Hematopoietic multipotent progenitor cell (in vitro differentiated cells): ENCODE measurements around the gene CCNB3. TPM values are rescaled to one million over a fixed set of nuclear protein-coding genes. Genes with fewer than 3 reads are reported as not detected.

Source experiments
- DNase-seq, 3 donors: peaks; one replicate each; pipeline ENCODE4 v3.0.0-alpha.2; 2011 to 2015; ENCODE audit warnings: low read depth in 2 of 3, low spot score in 2 of 3
- small RNA-seq: library from RNA; depleted of rRNA; stranded (forward); fragments of <200 nt; gene quantifications from one replicate; pipeline ENCODE3, GENCODE V24; 2012
- total RNA-seq: library from RNA; depleted of rRNA; stranded (reverse); fragments of >200 nt; gene quantifications from one replicate; pipeline ENCODE4 v1.2.3, GENCODE V29; 2012

CCNB3 gene
- total RNA-seq, 1 donor, result under 0.01 TPM

DNA sequence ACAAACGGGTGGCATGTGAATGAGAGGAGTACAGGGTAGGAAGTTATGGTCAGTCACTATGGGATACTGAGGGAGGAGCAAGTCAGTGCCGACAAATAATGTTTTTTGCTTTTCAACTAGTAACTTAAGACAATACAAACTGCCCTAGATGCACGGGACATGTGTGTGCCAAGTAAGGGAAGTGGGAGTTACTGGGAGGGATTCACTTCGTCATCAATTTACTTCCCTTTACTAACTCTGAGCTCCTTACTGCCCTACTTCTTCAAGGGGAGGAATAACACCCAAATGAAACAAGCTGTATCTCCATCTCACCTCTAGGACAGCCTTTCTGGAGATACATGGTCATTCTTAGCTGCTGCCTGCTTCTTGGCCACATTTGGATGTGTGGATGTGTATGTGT, 168.4 kb downstream of the CCNB3 start:
- no peak for DNase-seq

DNA sequence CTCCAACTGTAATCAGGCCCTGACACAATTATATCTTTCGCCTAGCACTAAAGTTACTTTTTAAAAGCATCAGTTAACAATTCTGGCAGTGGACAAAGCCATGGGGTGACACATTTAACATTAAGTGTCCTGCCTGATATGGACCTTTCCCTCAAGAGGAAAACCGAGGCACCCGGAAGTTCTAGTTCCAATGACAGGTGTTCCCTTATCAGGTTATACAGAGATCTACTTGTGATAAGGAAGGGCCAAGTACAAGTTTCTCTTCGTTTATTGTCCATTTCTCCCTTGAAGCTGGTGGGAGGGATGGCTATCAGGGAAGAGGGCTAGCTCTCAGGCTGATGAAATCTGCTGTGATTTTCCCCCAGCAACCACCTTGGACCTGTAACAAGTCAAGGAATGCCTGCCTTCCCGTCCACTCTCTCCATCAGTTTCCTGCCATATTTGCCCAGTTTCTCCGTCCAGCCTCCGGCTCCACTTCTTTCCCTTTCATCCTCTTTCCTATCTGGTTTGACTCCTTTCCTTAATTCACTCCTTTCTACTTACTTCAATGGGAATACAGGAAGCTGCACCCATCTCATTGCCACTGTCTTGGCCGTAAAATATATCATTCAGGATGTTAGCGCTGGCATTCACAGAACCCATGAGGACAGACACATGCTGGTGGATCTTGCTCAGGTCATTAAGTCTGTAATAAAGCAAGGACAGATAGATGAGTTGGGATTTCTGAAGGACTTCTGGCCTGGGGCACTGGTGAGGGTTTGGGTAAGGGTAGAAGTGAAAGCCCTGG, 171.1 kb downstream of the CCNB3 start:
- no peak for DNase-seq

DNA sequence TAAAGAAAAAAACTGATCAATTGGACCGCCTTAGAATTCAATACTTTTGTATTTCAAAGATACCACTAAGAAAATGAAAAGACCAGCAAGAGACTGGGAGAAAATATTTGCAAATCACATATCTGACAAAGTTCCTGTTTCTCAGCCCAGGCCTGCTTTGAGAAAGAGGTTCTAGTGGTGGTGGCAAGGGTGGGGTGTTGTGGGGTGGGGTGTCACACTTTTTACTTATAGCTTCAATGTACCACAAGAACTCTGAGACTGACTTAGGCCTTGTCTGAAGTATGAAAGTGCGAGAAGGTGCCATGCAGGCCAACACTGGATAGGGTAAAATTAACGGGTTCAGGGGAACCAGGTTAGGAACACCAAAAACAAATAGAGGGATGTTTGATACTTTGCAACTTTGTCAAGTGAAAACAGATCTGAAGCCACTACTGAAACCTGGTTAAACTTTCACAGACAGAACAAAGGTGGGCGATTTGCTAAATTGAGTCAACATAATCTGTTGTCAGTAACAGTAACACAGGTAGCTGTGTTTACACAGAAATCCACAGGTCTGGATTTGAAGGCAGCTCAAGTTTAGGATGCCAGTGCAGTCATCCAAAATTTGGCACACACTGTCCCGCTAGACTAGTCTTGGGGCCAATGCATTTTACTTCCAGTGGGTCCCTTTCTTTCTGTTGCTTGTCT, 177.3 kb downstream of the CCNB3 start:
- no peak for DNase-seq

DNA sequence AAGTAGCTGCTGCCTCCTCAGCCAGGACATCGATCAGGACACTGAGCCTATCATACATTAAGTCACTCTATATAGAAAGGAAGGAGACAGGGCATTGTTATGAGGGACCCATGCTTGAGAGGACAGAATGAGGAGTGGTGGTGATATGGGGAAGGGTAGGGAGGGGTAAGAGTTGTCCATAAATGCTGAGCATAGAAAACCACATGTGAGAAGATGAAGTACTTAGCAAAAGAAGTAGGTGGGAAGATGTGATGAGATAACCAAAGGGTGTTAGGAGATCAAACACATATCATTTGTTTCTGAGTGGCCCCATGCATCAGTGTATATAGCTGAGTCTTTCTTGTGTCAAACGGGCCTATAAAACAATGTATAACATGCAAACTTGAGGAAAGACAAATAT, 182.0 kb downstream of the CCNB3 start:
- DNase-seq, result no peak

DNA sequence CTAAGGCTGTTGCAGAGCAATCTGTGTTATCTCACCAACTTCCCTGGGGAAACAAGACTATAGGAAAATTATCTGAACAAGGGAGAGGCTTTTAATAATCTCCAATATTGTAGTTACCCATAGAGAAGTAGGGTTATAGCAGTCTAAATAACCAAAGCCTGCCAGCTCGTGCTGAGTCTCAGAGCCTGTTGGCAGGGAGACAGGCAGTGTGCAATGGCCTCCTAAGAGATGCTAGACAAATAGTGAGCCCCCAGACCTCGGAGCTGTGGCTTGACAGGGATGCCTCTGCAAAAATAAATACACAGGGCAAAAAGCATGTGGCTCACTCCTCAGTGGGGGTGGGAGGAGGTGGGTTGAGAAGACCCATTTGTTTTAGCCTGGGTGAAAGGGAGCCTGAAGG, 189.3 kb downstream of the CCNB3 start:
- no peak for DNase-seq

Small RNAs within 50 kb of the gene (small RNA-seq; reads per million reads assigned to genes)
- not detected for gene PYY3
- not detected for gene RF00019

Other genes with a start within 250 kb of the CCNB3 start
- gene AKAP4, start 3.8 kb upstream of the CCNB3 start, total RNA-seq, result not detected